NCI-H510A (cell line): ENCODE data around the gene FCER2.

Source experiments
- DNase-seq: peaks from one replicate; lab custom pipeline; 2025; lab: John Stamatoyannopoulos, UW

The FCER2 gene

GRCh38 chr19:7676854-7677253 is 25.1 kb downstream of the FCER2 start, which contains the start of gene MCEMP1:
Gene MCEMP1 (plus strand): TSS chr19:7677090. CDS start chr19:7677121, 31 bp downstream.
- DNase-seq: no peak

- DNase-seq: no peak
These were observed 25.6 kb downstream of the FCER2 start for GRCh38 chr19:7676376-7676775.

- DNase-seq: peak; percentile 11
These were observed 27.6 kb downstream of the FCER2 start for GRCh38 chr19:7674010-7675005.

GRCh38 chr19:7672522-7672921 is 29.4 kb downstream of the FCER2 start:
- no peak for DNase-seq

GRCh38 chr19:7670790-7671189 is 31.1 kb downstream of the FCER2 start:
- no peak for DNase-seq

- no peak for DNase-seq
These were observed 31.7 kb downstream of the FCER2 start for GRCh38 chr19:7670150-7670783.

GRCh38 chr19:7669641-7670040 is 32.3 kb downstream of the FCER2 start:
- no peak for DNase-seq

- DNase-seq: no peak
These were observed 33.1 kb downstream of the FCER2 start, which contains the start of gene RETN for GRCh38 chr19:7668842-7669241. Gene RETN (plus strand): TSS chr19:7669049. CDS start chr19:7669327, 278 bp downstream.

GRCh38 chr19:7665076-7665475 is 36.9 kb downstream of the FCER2 start:
- DNase-seq: no peak

- DNase-seq: no peak
These were observed 38.2 kb downstream of the FCER2 start for GRCh38 chr19:7663706-7664105.

GRCh38 chr19:7662657-7663056 is 39.3 kb downstream of the FCER2 start:
- DNase-seq: no peak

GRCh38 chr19:7661744-7662538 is 40.0 kb downstream of the FCER2 start:
- no peak for DNase-seq

GRCh38 chr19:7658219-7658686 is 43.7 kb downstream of the FCER2 start:
- DNase-seq: no peak

GRCh38 chr19:7657131-7657751 is 44.7 kb downstream of the FCER2 start:
- DNase-seq: no peak

- DNase-seq: no peak
These were observed 46.4 kb downstream of the FCER2 start for GRCh38 chr19:7655581-7655980.

GRCh38 chr19:7654401-7654800 is 47.5 kb downstream of the FCER2 start:
- no peak for DNase-seq

GRCh38 chr19:7652061-7652641 is 49.8 kb downstream of the FCER2 start:
- DNase-seq: peak; percentile 48

GRCh38 chr19:7650148-7650547 is 51.8 kb downstream of the FCER2 start:
- no peak for DNase-seq

GRCh38 chr19:7648265-7649014 is 53.5 kb downstream of the FCER2 start:
- no peak for DNase-seq

- no peak for DNase-seq
These were observed 54.8 kb downstream of the FCER2 start for GRCh38 chr19:7647156-7647555.

GRCh38 chr19:7646426-7646700 is 55.6 kb downstream of the FCER2 start:
- DNase-seq: no peak
